H1 (cell line): ENCODE data around the gene ZSCAN1. TPM values are rescaled to one million over a fixed set of nuclear protein-coding genes. Genes with fewer than 3 reads are reported as not detected.
A peak's percentile ranks its signal among the peaks of the same experiment; 100 is the strongest.

ENCODE experiments used
- ATF2 ChIP-seq: IDR thresholded peaks from 2 replicates; pipeline ENCODE4 v1.6.1; 2012; ENCODE audit warnings: low read length, inconsistent platforms
- CEBPB ChIP-seq: IDR thresholded peaks from 2 replicates; pipeline ENCODE4 v1.6.1; 2012; ENCODE audit warnings: low read depth, low read length
- CREB1 ChIP-seq: IDR thresholded peaks from 2 replicates; pipeline ENCODE4 v1.6.1; 2012; ENCODE audit warnings: inconsistent platforms
- EZH2 ChIP-seq: fragments of 200-600 bp; sonication (generic); IDR thresholded peaks from 2 replicates; pipeline ENCODE4 v1.7.1; 2012; ENCODE audit warnings: low read depth, mild to moderate bottlenecking, moderate library complexity, low read length, inconsistent platforms; ENCODE audit not compliant: severe bottlenecking
- JUND ChIP-seq: IDR thresholded peaks from 2 replicates; pipeline ENCODE4 v1.6.1; 2011; ENCODE audit warnings: mild to moderate bottlenecking, improper control_type of control experiment, low read length
- KDM5A ChIP-seq: fragments of 200-600 bp; IDR thresholded peaks from 2 replicates; pipeline ENCODE4 v1.7.1; 2012; ENCODE audit warnings: mild to moderate bottlenecking, low read length, inconsistent platforms, mixed read lengths
- NRF1 ChIP-seq: IDR thresholded peaks from 2 replicates; pipeline ENCODE4 v1.6.1; 2011; ENCODE audit warnings: mild to moderate bottlenecking, low read depth, low read length, improper control_type of control experiment
- RAD21 ChIP-seq, 2 experiments: IDR thresholded peaks in 1 of 2; conservative IDR thresholded peaks in 1 of 2; 2 replicates each; pipeline ENCODE4 v1.6.1; 2011; ENCODE audit warnings: low read depth in 2 of 2, low read length in 2 of 2, improper control_type of control experiment in 1 of 2, inconsistent platforms in 1 of 2, mild to moderate bottlenecking in 1 of 2, moderate library complexity in 1 of 2
- RFX5 ChIP-seq: IDR thresholded peaks from 2 replicates; pipeline ENCODE4 v1.6.1; 2011; ENCODE audit warnings: low read depth, low read length, improper control_type of control experiment, borderline replicate concordance
- RNF2 ChIP-seq: fragments of 200-900, 300-1000 bp; sonication (generic); IDR thresholded peaks from 2 replicates; pipeline ENCODE4 v1.7.1; 2016; ENCODE audit warnings: borderline replicate concordance, low read depth, mild to moderate bottlenecking, antibody characterized with exemption, low read length; ENCODE audit not compliant: poor library complexity, severe bottlenecking; ENCODE audit errors: missing control alignments
- RXRA ChIP-seq: IDR thresholded peaks from 2 replicates; pipeline ENCODE4 v1.6.1; 2011; ENCODE audit warnings: low read depth, mild to moderate bottlenecking, low read length, moderate library complexity; ENCODE audit not compliant: insufficient read depth
- SAP30 ChIP-seq: fragments of 300-600 bp; sonication (generic); IDR thresholded peaks from 2 replicates; pipeline ENCODE4 v1.7.1; 2012; ENCODE audit warnings: low read length, moderate library complexity, mild to moderate bottlenecking, inconsistent platforms; ENCODE audit not compliant: insufficient read depth, insufficient replicate concordance
- SIN3A ChIP-seq, 2 experiments: IDR thresholded peaks in 1 of 2; conservative IDR thresholded peaks in 1 of 2; 2 replicates each; pipeline ENCODE4 v1.6.1; 2011 to 2012; ENCODE audit warnings: low read length in 2 of 2, improper control_type of control experiment in 1 of 2, low read depth in 1 of 2, mild to moderate bottlenecking in 1 of 2
- SP2 ChIP-seq: IDR thresholded peaks from 2 replicates; pipeline ENCODE4 v1.6.1; 2012; ENCODE audit warnings: mild to moderate bottlenecking, low read length, inconsistent platforms
- SRF ChIP-seq: IDR thresholded peaks from 2 replicates; pipeline ENCODE4 v1.6.1; 2011; ENCODE audit warnings: mild to moderate bottlenecking, low read depth, low read length, moderate library complexity
- SUZ12 ChIP-seq: fragments of 200-600 bp; sonication (generic); IDR thresholded peaks from 2 replicates; pipeline ENCODE4 v1.6.1; 2012; ENCODE audit warnings: mild to moderate bottlenecking, inconsistent platforms, low read length, moderate library complexity, mixed read lengths
- TAF1 ChIP-seq: IDR thresholded peaks from 2 replicates; pipeline ENCODE4 v1.6.1; 2011; ENCODE audit warnings: mild to moderate bottlenecking, low read depth, low read length
- TEAD4 ChIP-seq: IDR thresholded peaks from 2 replicates; pipeline ENCODE4 v1.6.1; 2012; ENCODE audit warnings: low read depth, low read length, inconsistent platforms, mixed read lengths
- ZNF274 ChIP-seq: IDR thresholded peaks from 2 replicates; pipeline ENCODE4 v1.7.0; 2012; ENCODE audit warnings: low read length, borderline replicate concordance; ENCODE audit errors: extremely low read depth
- polyA plus RNA-seq, 7 experiments: library from polyadenylated mRNA; depleted of rRNA in 3 of 7; stranded (reverse) in 5 of 7; unstranded in 2 of 7; fragments of >200 nt in 5 of 7; fragments of 200-250 nt in 2 of 7; gene quantifications; 1 replicate in 5 of 7; 2 replicates in 1 of 7; 4 replicates in 1 of 7; pipeline versions ENCODE4 v1.2.1 to v1.2.3, GENCODE V29; 2011 to 2013; ENCODE audit warnings: missing spikeins in 2 of 7, mixed read lengths in 2 of 7
- total RNA-seq: library from RNA; stranded (reverse); fragmentation: NEBNext Ultra II Directional; extraction: Animal tissue kit (Norgen Biotek cat#: 25700); gene quantifications from 2 replicates; pipeline ENCODE4 v1.2.1, GENCODE V29; 2021
- TF ChIP-seq, protein P1 (sequence below): IDR thresholded peaks from 2 replicates; pipeline ENCODE4 v1.6.1; 2011; ENCODE audit warnings: low read depth, mild to moderate bottlenecking, low read length; ENCODE audit not compliant: insufficient read depth
- TF ChIP-seq, protein P2 (sequence below): IDR thresholded peaks from 2 replicates; pipeline ENCODE4 v1.6.1; 2012; ENCODE audit warnings: inconsistent platforms

The ZSCAN1 gene
- total and polyA plus RNA-seq, 2 of the 8 experiments (the other 6 are each of a cell fraction or from before 2014, with no cell fraction given) = 1.2 to 4.3 TPM

GRCh38 chr19:58002384-58003173 is 31.2 kb upstream of the ZSCAN1 start, which contains the start of gene ZNF606 (continued):
- TF ChIP-seq SP2 (no peak), RXRA (no peak), KDM5A (peak; percentile 30; the same call in 1 of the 2 replicates), NRF1 (no peak), JUND (no peak), ATF2 (no peak), EZH2 (no peak), TEAD4 (no peak), RNF2 (peak; percentile 47), TAF1 (peak; percentile 84; the same call in 1 of the 2 replicates), ZNF274 (no peak), CREB1 (peak; percentile 89), SIN3A (conservative IDR thresholded peaks at IDR 0.05 in 1 of 2, IDR thresholded peaks at IDR 0.05 in 1 of 2; ENCODE audit: low read depth in 1 of 2, low read length in 2 of 2) (peak in 1 of 2 experiments; percentile 71; a peak in 1 of 4 replicates), RAD21 (IDR thresholded peaks at IDR 0.05 in 1 of 2, conservative IDR thresholded peaks at IDR 0.05 in 1 of 2; ENCODE audit: low read depth in 2 of 2, low read length in 2 of 2) (no peak), SUZ12 (no peak), CEBPB (no peak), SAP30 (no peak), SRF (no peak), RFX5 (no peak)
- TF ChIP-seq, protein P1, sequence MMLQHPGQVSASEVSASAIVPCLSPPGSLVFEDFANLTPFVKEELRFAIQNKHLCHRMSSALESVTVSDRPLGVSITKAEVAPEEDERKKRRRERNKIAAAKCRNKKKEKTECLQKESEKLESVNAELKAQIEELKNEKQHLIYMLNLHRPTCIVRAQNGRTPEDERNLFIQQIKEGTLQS = no peak
- TF ChIP-seq, protein P2, sequence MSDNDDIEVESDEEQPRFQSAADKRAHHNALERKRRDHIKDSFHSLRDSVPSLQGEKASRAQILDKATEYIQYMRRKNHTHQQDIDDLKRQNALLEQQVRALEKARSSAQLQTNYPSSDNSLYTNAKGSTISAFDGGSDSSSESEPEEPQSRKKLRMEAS = peak; percentile 84
